DND-41 (cell line): Measurements from ENCODE around the gene FERMT2.

Source experiments
- ATAC-seq: fragments of 200-7000 bp; cut with Tn5 transposase; 3 replicates; pipeline ENCODE4 v1.9.1; 2021; ENCODE audit warnings: low read depth; ENCODE audit not compliant: insufficient read depth
- DNase-seq: peaks from one replicate; pipeline ENCODE4 v3.0.0-alpha.2; 2020
- H2AFZ ChIP-seq: 2 replicates; pipeline ENCODE4 v1.6.0; 2012; ENCODE audit warnings: low read depth, low read length
- H3K27ac ChIP-seq: 2 replicates; pipeline ENCODE4 v1.5.1; 2012; ENCODE audit warnings: low read length, inconsistent platforms
- H3K27me3 ChIP-seq: fragments of 200-600 bp; sonication (generic); 2 replicates; pipeline ENCODE4 v1.6.0; 2012; ENCODE audit warnings: low read length, mild to moderate bottlenecking, inconsistent platforms; ENCODE audit not compliant: insufficient read depth, poor library complexity
- H3K36me3 ChIP-seq: 2 replicates; pipeline ENCODE4 v1.5.1; 2012; ENCODE audit warnings: low read length, inconsistent platforms; ENCODE audit not compliant: insufficient read depth
- H3K4me1 ChIP-seq: 2 replicates; pipeline ENCODE4 v1.5.1; 2012; ENCODE audit warnings: mild to moderate bottlenecking, low read length; ENCODE audit not compliant: insufficient read depth
- H3K4me2 ChIP-seq: 2 replicates; pipeline ENCODE4 v1.6.0; 2012; ENCODE audit warnings: mild to moderate bottlenecking, moderate library complexity, low read length, inconsistent platforms; ENCODE audit not compliant: insufficient read depth
- H3K4me3 ChIP-seq, 2 experiments: fragments of 200-600 bp in 1 of 2; shearing (Covaris generic) in 1 of 2; 2 replicates each; pipeline ENCODE4 v1.5.1; 2012 to 2016; ENCODE audit warnings: inconsistent platforms in 2 of 2, low read length in 2 of 2, mild to moderate bottlenecking in 2 of 2, low read depth in 1 of 2, moderate library complexity in 1 of 2
- H3K79me2 ChIP-seq: 2 replicates; pipeline ENCODE4 v1.6.0; 2012; ENCODE audit warnings: low read length, inconsistent platforms; ENCODE audit not compliant: insufficient read depth
- H3K9ac ChIP-seq: 2 replicates; pipeline ENCODE4 v1.6.0; 2012; ENCODE audit warnings: low read depth, mild to moderate bottlenecking, inconsistent platforms, low read length, moderate library complexity
- H3K9me3 ChIP-seq: 2 replicates; pipeline ENCODE4 v1.5.1; 2012; ENCODE audit warnings: low read length, moderate library complexity, mild to moderate bottlenecking, inconsistent platforms; ENCODE audit not compliant: insufficient read depth, severe bottlenecking
- H4K20me1 ChIP-seq: 2 replicates; pipeline ENCODE4 v1.6.0; 2012; ENCODE audit warnings: low read length; ENCODE audit not compliant: insufficient read depth
- CTCF ChIP-seq: IDR thresholded peaks from 2 replicates; pipeline ENCODE4 v1.5.1; 2012; ENCODE audit warnings: borderline replicate concordance, low read length, moderate library complexity, mild to moderate bottlenecking; ENCODE audit not compliant: poor library complexity, severe bottlenecking; ENCODE audit errors: extremely low read depth
- EZH2 ChIP-seq: IDR thresholded peaks from 3 replicates; pipeline ENCODE4 v1.6.1; 2012; ENCODE audit warnings: borderline replicate concordance, low read depth, mild to moderate bottlenecking, moderate library complexity, low read length, inconsistent platforms; ENCODE audit not compliant: severe bottlenecking

The FERMT2 gene

GRCh38 chr14:52913271-52913670 lies 37.6 kb downstream of the FERMT2 start:
- no peaks in the 10 kb centered on the region for H3K9me3 ChIP-seq
- H3K79me2 ChIP-seq, result peaks cover 8% of the 10 kb centered on the region
- no peak overlapping the region for H3K4me2 ChIP-seq
- H2AFZ ChIP-seq, result no peak overlapping the region
- H3K4me1 ChIP-seq, result peaks cover 16% of the 10 kb centered on the region
- ATAC-seq (no peak), DNase-seq (no peak)
- H3K9ac ChIP-seq, result no peak overlapping the region
- peaks cover 16% of the 10 kb centered on the region for H3K36me3 ChIP-seq
- no peak for TF ChIP-seq EZH2
- no peak for TF ChIP-seq CTCF
- no peak overlapping the region for H3K27ac ChIP-seq
- no peaks in the 10 kb centered on the region for H4K20me1 ChIP-seq
- H3K27me3 ChIP-seq, result no peaks in the 10 kb centered on the region
- H3K4me3 ChIP-seq, result no peak overlapping the region

DNA sequence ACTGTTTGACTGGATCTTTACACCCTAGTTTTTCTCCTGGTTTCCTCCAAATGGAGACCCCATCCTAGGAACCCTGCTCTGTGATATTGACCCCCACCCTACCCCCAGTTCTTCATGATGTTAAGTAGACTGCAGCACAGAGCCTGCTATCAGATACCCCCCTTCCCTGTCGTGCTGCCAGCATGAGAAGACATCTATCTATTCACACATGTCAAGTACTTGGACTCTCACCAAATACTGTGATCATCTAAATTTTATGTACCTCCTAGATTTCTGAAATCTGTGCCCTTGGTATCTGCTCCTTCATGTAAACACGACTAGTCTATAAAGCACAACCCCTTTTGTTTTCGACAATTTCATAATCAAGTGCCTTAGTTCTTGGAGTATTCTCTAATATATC lies 38.9 kb downstream of the FERMT2 start:
- TF ChIP-seq EZH2, result no peak
- TF ChIP-seq CTCF, result no peak
- Histone ChIP-seq H3K27ac (no peak overlapping the region), H3K79me2 (peaks cover 5% of the 10 kb centered on the region; the same call in 1 of the 2 replicates)

DNA sequence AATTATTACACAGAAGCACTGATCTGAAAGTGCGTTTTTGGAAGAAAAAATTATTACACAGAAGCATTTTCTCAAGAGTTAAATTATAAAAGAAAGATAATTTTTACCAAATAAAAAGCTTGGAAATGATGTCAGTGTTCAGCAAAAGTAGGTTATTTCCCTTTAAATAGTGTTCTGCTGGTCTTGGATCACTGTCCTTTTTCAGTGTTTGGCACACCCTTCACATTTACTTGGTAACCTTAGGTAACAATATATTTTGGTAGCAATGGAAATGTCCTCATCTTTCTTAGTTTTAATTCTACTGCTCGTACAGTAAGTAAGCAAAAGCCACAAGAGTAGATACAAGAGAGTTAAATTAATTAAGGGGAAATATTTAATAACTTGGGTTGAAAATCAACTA lies 40.3 kb downstream of the FERMT2 start:
- H4K20me1 ChIP-seq, result no peaks in the 10 kb centered on the region
- H3K36me3 ChIP-seq, result no peaks in the 10 kb centered on the region
- ATAC-seq (no peak), DNase-seq (no peak)
- H3K4me2 ChIP-seq, result no peak overlapping the region
- H3K9ac ChIP-seq, result no peak overlapping the region
- peaks cover under 1% of the 10 kb centered on the region; the same call in 1 of the 2 replicates for H3K79me2 ChIP-seq
- H3K4me3 ChIP-seq, result no peak overlapping the region
- H3K4me1 ChIP-seq, result no peaks in the 10 kb centered on the region
- H2AFZ ChIP-seq, result no peak overlapping the region
- H3K27ac ChIP-seq, result no peak overlapping the region
- H3K9me3 ChIP-seq, result no peaks in the 10 kb centered on the region
- no peaks in the 10 kb centered on the region for H3K27me3 ChIP-seq
- TF ChIP-seq CTCF, result no peak
- no peak for TF ChIP-seq EZH2

More for the DNA sequence above, 38.9 kb downstream of the FERMT2 start:
- H3K4me2 ChIP-seq, result no peak overlapping the region
- H2AFZ ChIP-seq, result no peak overlapping the region
- H3K4me3 ChIP-seq, result no peak overlapping the region
- peaks cover 2% of the 10 kb centered on the region; the same call in 1 of the 2 replicates for H3K4me1 ChIP-seq
- H4K20me1 ChIP-seq, result no peaks in the 10 kb centered on the region
- H3K9ac ChIP-seq, result no peak overlapping the region
- H3K27me3 ChIP-seq, result no peaks in the 10 kb centered on the region
- H3K36me3 ChIP-seq, result peaks cover 7% of the 10 kb centered on the region; the same call in 1 of the 2 replicates
- no peaks in the 10 kb centered on the region for H3K9me3 ChIP-seq
- no peak for ATAC-seq
- no peak for DNase-seq

GRCh38 chr14:52907949-52908348 lies 42.9 kb downstream of the FERMT2 start:
- no peak for TF ChIP-seq CTCF
- no peak for TF ChIP-seq EZH2
- no peak overlapping the region for H3K4me3 ChIP-seq
- DNase-seq (no peak), ATAC-seq (no peak)
- no peak overlapping the region for H3K9ac ChIP-seq
- no peak overlapping the region for H3K27ac ChIP-seq
- no peaks in the 10 kb centered on the region for H3K36me3 ChIP-seq
- no peaks in the 10 kb centered on the region for H4K20me1 ChIP-seq
- H2AFZ ChIP-seq, result no peak overlapping the region
- no peaks in the 10 kb centered on the region for H3K4me1 ChIP-seq
- H3K27me3 ChIP-seq, result no peaks in the 10 kb centered on the region
- H3K9me3 ChIP-seq, result no peaks in the 10 kb centered on the region
- H3K79me2 ChIP-seq, result peaks cover 3% of the 10 kb centered on the region; the same call in 1 of the 2 replicates
- no peak overlapping the region for H3K4me2 ChIP-seq
